Kidney capillary endothelial cell (primary cell): ENCODE results near the gene CACNA2D3.

ENCODE experiments used
- DNase-seq: peaks from one replicate; pipeline ENCODE4 v3.0.0-alpha.2; 2018; ENCODE audit warnings: low spot score

CACNA2D3 gene

GRCh38 chr3:54374214-54374852, 252.0 kb downstream of the CACNA2D3 start:
- DNase-seq, result no peak

- no peak for DNase-seq
Measured at GRCh38 chr3:54376142-54376807, 253.9 kb downstream of the CACNA2D3 start.

- no peak for DNase-seq
Measured at GRCh38 chr3:54376939-54377578, 254.7 kb downstream of the CACNA2D3 start.

- no peak for DNase-seq
Measured at GRCh38 chr3:54378184-54378583, 255.8 kb downstream of the CACNA2D3 start.

- no peak for DNase-seq
Measured at GRCh38 chr3:54384279-54384678, 261.9 kb downstream of the CACNA2D3 start.

GRCh38 chr3:54390582-54390981, 268.2 kb downstream of the CACNA2D3 start:
- no peak for DNase-seq

GRCh38 chr3:54393150-54393549, 270.8 kb downstream of the CACNA2D3 start:
- DNase-seq, result no peak

GRCh38 chr3:54408328-54408727, 286.0 kb downstream of the CACNA2D3 start:
- DNase-seq, result no peak

- no peak for DNase-seq
Measured at GRCh38 chr3:54421943-54422342, 299.6 kb downstream of the CACNA2D3 start.

GRCh38 chr3:54424292-54424691, 301.9 kb downstream of the CACNA2D3 start:
- DNase-seq, result no peak

- no peak for DNase-seq
Measured at GRCh38 chr3:54426381-54426780, 304.0 kb downstream of the CACNA2D3 start.

- no peak for DNase-seq
Measured at GRCh38 chr3:54427501-54427900, 305.1 kb downstream of the CACNA2D3 start.

GRCh38 chr3:54427941-54428871, 305.9 kb downstream of the CACNA2D3 start:
- DNase-seq, result peak; percentile 34

- no peak for DNase-seq
Measured at GRCh38 chr3:54432975-54433374, 310.6 kb downstream of the CACNA2D3 start.

GRCh38 chr3:54433846-54434245, 311.5 kb downstream of the CACNA2D3 start:
- DNase-seq, result no peak

GRCh38 chr3:54434756-54435155, 312.4 kb downstream of the CACNA2D3 start:
- DNase-seq, result no peak

GRCh38 chr3:54437271-54437670, 314.9 kb downstream of the CACNA2D3 start:
- no peak for DNase-seq

- no peak for DNase-seq
Measured at GRCh38 chr3:54443561-54444161, 321.3 kb downstream of the CACNA2D3 start.

- DNase-seq, result no peak
Measured at GRCh38 chr3:54445630-54446029, 323.3 kb downstream of the CACNA2D3 start.

GRCh38 chr3:54447427-54447826, 325.1 kb downstream of the CACNA2D3 start:
- no peak for DNase-seq

- no peak for DNase-seq
Measured at GRCh38 chr3:54454806-54455205, 332.5 kb downstream of the CACNA2D3 start.

GRCh38 chr3:54458357-54458756, 336.0 kb downstream of the CACNA2D3 start:
- no peak for DNase-seq
